Measurements from ENCODE around the gene HRG.
"Not testable (repeated sequence)": the region's sequence is repeated elsewhere in the genome, so short reads cannot be mapped to it uniquely, and the experiment has no call there.

Gene HRG

GRCh38 chr3:186679151-186679550 lies 13.3 kb downstream of the HRG start:
- DNase-seq (ENCODE audit: low read depth in 1 of 2, low spot score in 1 of 2): no peak

- no peak for DNase-seq (ENCODE audit: low read depth in 1 of 2, low spot score in 1 of 2)
Observed at GRCh38 chr3:186680869-186681268, 15.1 kb downstream of the HRG start.

- DNase-seq (ENCODE audit: low read depth in 1 of 2, low spot score in 1 of 2): no peak
Observed at GRCh38 chr3:186682812-186683211, 17.0 kb downstream of the HRG start.

GRCh38 chr3:186683979-186684378 lies 18.2 kb downstream of the HRG start:
- DNase-seq (ENCODE audit: low read depth in 1 of 2, low spot score in 1 of 2): no peak

- DNase-seq (ENCODE audit: low read depth in 1 of 2, low spot score in 1 of 2): not testable (repeated sequence)
Observed at GRCh38 chr3:186686475-186686874, 20.7 kb downstream of the HRG start.

GRCh38 chr3:186687120-186687651 lies 21.4 kb downstream of the HRG start:
- no peak for DNase-seq (ENCODE audit: low read depth in 1 of 2, low spot score in 1 of 2)

GRCh38 chr3:186690304-186690703 lies 24.5 kb downstream of the HRG start:
- not testable (repeated sequence) for DNase-seq (ENCODE audit: low read depth in 1 of 2, low spot score in 1 of 2)

- DNase-seq (ENCODE audit: low read depth in 1 of 2, low spot score in 1 of 2): no peak
Observed at GRCh38 chr3:186691676-186692075, 25.9 kb downstream of the HRG start.

- DNase-seq (ENCODE audit: low read depth in 1 of 2, low spot score in 1 of 2): no peak
Observed at GRCh38 chr3:186693843-186694242, 28.0 kb downstream of the HRG start.

- no peak for DNase-seq (ENCODE audit: low read depth in 1 of 2, low spot score in 1 of 2)
Observed at GRCh38 chr3:186694288-186695032, 28.6 kb downstream of the HRG start.

GRCh38 chr3:186696522-186696921 lies 30.7 kb downstream of the HRG start:
- no peak for DNase-seq (ENCODE audit: low read depth in 1 of 2, low spot score in 1 of 2)

- DNase-seq (ENCODE audit: low read depth in 1 of 2, low spot score in 1 of 2): no peak
Observed at GRCh38 chr3:186697510-186697909, 31.7 kb downstream of the HRG start.

- no peak for DNase-seq (ENCODE audit: low read depth in 1 of 2, low spot score in 1 of 2)
Observed at GRCh38 chr3:186700267-186700666, 34.5 kb downstream of the HRG start.

- not testable (repeated sequence) for DNase-seq (ENCODE audit: low read depth in 1 of 2, low spot score in 1 of 2)
Observed at GRCh38 chr3:186702451-186702850, 36.6 kb downstream of the HRG start.

- peak in 1 of 2 donors; percentile 16 for DNase-seq (ENCODE audit: low read depth in 1 of 2, low spot score in 1 of 2)
Observed at GRCh38 chr3:186705882-186706780, 40.3 kb downstream of the HRG start.

- no peak for DNase-seq (ENCODE audit: low read depth in 1 of 2, low spot score in 1 of 2)
Observed at GRCh38 chr3:186708983-186709679, 43.3 kb downstream of the HRG start.

- DNase-seq (ENCODE audit: low read depth in 1 of 2, low spot score in 1 of 2): not testable (repeated sequence)
Observed at GRCh38 chr3:186710694-186711093, 44.9 kb downstream of the HRG start.

- DNase-seq (ENCODE audit: low read depth in 1 of 2, low spot score in 1 of 2): no peak
Observed at GRCh38 chr3:186713499-186713898, 47.7 kb downstream of the HRG start.

- no peak for DNase-seq (ENCODE audit: low read depth in 1 of 2, low spot score in 1 of 2)
Observed at GRCh38 chr3:186717039-186717457, 51.2 kb downstream of the HRG start, which contains the start of gene KNG1. TSS of gene KNG1 (plus strand) at chr3:186717359. CDS start at chr3:186717543, 184 bp downstream.

- DNase-seq (ENCODE audit: low read depth in 1 of 2, low spot score in 1 of 2): no peak
Observed at GRCh38 chr3:186719945-186720739, 54.3 kb downstream of the HRG start.

Data from activated CD4-positive, alpha-beta T cell treated with anti-CD3 and anti-CD28 coated beads, Interleukin-2, amount 50 U/mL, for 24 hours (primary cell).